ENCODE measurements around the gene MRPL10.

MRPL10 gene

GRCh38 chr17:47831003-47831933 is at the start of gene MRPL10, which contains the start of gene LRRC46:
Gene MRPL10 (minus strand): TSS chr17:47831541. CDS start chr17:47831511, 30 bp downstream.
Gene LRRC46 (plus strand): TSS chr17:47831670. CDS start chr17:47831990, 320 bp downstream.
- TF ChIP-seq ZFX (IDR thresholded peaks at IDR 0.05; ENCODE audit: borderline replicate concordance) (no peak), CTCF (IDR thresholded peaks at IDR 0.05) (peak; percentile 68)
- H3K27ac ChIP-seq = peak within 1 kb of the TSS; percentile 73

GRCh38 chr17:47879776-47880454 is 48.6 kb upstream of the MRPL10 start:
- TF ChIP-seq ZFX (IDR thresholded peaks at IDR 0.05; ENCODE audit: borderline replicate concordance) (no peak), CTCF (IDR thresholded peaks at IDR 0.05) (no peak)
- no peak overlapping the region for H3K27ac ChIP-seq

GRCh38 chr17:47879028-47879585 is 47.8 kb upstream of the MRPL10 start:
- H3K27ac ChIP-seq = no peak overlapping the region
- no peak for TF ChIP-seq ZFX (IDR thresholded peaks at IDR 0.05; ENCODE audit: borderline replicate concordance)
- TF ChIP-seq CTCF (IDR thresholded peaks at IDR 0.05) = no peak

- TF ChIP-seq ZFX (IDR thresholded peaks at IDR 0.05; ENCODE audit: borderline replicate concordance) (no peak), CTCF (IDR thresholded peaks at IDR 0.05) (no peak)
- H3K27ac ChIP-seq = no peak overlapping the region
Measured at GRCh38 chr17:47878203-47879027, 47.1 kb upstream of the MRPL10 start.

GRCh38 chr17:47877368-47878034 is 46.2 kb upstream of the MRPL10 start:
- no peak for TF ChIP-seq ZFX (IDR thresholded peaks at IDR 0.05; ENCODE audit: borderline replicate concordance)
- no peak for TF ChIP-seq CTCF (IDR thresholded peaks at IDR 0.05)
- no peak overlapping the region for H3K27ac ChIP-seq

Data from 22Rv1 (cell line).